Measurements from ENCODE around the gene OR10G3.
A peak's percentile ranks its signal among the peaks of the same experiment; 100 is the strongest.

OR10G3 gene

GRCh38 chr14:21543963-21544362 is 35.9 kb downstream of the OR10G3 start:
- H3K4me3 ChIP-seq (ENCODE audit: low read length): no peak overlapping the region
- TF ChIP-seq, protein P1, sequence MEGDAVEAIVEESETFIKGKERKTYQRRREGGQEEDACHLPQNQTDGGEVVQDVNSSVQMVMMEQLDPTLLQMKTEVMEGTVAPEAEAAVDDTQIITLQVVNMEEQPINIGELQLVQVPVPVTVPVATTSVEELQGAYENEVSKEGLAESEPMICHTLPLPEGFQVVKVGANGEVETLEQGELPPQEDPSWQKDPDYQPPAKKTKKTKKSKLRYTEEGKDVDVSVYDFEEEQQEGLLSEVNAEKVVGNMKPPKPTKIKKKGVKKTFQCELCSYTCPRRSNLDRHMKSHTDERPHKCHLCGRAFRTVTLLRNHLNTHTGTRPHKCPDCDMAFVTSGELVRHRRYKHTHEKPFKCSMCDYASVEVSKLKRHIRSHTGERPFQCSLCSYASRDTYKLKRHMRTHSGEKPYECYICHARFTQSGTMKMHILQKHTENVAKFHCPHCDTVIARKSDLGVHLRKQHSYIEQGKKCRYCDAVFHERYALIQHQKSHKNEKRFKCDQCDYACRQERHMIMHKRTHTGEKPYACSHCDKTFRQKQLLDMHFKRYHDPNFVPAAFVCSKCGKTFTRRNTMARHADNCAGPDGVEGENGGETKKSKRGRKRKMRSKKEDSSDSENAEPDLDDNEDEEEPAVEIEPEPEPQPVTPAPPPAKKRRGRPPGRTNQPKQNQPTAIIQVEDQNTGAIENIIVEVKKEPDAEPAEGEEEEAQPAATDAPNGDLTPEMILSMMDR (IDR thresholded peaks at IDR 0.05; ENCODE audit: insufficient read depth, low read depth, low read length, missing control alignments): no peak
- no peak for DNase-seq (ENCODE audit: low read depth)

DNA sequence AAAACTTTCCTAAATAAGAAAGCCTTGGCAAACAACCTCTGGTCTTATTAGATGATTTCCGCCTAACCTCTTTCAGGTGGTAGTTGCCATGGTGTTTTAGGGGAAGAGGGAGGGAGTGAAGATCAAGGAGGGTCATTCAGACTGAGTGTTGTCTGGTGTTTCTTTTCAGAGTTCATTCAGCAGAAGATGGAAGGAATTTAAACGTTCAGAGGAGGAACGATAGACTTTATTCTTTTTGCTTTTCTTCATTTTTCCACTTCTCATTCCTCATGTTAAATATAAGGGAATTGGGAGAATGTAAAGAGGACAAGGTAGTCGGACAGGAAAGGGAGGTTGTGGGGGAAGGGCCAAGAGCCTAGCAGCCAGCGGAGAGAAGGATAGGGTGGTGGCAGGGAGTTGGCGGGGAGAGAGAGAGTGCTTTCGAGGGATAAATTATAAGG is 36.3 kb downstream of the OR10G3 start:
- TF ChIP-seq, protein P1 (IDR thresholded peaks at IDR 0.05; ENCODE audit: insufficient read depth, low read depth, low read length, missing control alignments): no peak
- H3K4me3 ChIP-seq (ENCODE audit: low read length): no peak overlapping the region
- DNase-seq (ENCODE audit: low read depth): peak; percentile 25

DNA sequence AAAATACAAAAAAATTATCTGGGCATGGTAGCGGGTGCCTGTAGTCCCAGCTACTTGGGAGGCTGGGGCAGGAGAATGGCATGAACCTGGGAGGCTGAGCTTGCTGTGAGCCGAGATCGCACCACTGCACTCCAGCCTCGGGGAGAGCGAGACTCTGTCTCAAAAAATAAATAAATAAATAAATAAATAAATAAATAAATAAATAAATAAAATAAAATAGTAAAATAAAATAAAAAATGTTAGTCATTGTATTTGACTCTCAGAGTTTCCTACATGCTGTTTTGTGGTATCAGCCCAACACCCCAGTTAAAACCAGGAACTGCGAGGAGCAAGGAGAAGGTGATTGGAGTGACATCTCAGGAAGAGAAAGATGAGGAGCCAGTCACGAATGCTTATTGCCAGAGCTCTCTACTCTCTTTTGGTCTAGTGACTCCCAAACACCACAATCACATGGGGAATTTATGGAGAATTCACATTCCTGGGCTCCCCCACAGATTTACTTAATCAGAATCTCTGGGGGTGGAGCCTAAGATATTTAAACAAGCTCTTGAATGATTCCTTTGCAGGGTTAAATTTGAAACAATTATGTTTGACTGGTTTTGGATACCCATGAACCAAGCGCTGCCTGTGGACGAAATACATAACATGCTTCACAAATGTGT is 38.3 kb downstream of the OR10G3 start:
- DNase-seq (ENCODE audit: low read depth): no peak
- TF ChIP-seq, protein P1 (IDR thresholded peaks at IDR 0.05; ENCODE audit: insufficient read depth, low read depth, low read length, missing control alignments): no peak
- H3K4me3 ChIP-seq (ENCODE audit: low read length): no peak overlapping the region

DNA sequence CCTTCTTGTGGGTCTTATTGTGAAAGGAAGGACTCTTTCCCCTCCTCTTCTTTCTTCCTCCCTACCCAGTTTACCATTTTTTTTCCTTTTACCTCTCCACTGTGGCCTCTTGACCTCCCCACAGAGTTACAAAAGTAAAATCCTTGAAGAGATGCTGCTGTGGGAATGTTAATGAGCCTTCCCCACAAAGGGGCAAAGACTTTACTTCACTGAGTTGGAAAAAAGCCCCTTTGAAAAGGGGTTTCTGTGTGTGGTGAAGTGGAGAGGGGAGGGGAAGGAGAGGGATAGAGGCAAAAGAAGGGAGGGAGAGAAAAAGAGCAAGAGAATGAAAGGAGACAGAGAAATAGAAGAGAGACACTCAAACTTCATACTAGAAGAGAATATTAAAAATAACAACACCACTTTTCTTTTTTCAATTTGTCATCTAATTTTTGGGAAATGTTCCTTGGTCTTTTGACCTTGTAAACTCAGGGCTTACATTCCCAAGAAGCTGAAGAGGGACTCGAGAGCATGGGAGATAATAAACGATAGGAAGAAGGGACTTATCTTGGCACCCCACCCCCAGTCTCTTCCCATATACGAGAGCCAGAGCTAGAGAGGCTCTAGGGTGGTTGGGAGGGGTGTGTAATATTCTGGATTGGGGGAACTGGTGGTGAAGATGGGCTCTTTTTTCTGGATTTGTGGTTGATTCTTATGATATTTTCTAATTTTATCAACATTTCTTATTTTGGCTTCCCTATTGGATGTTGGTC is 40.5 kb downstream of the OR10G3 start:
- TF ChIP-seq, protein P1 (IDR thresholded peaks at IDR 0.05; ENCODE audit: insufficient read depth, low read depth, low read length, missing control alignments): no peak
- no peak for DNase-seq (ENCODE audit: low read depth)
- no peak overlapping the region for H3K4me3 ChIP-seq (ENCODE audit: low read length)

DNA sequence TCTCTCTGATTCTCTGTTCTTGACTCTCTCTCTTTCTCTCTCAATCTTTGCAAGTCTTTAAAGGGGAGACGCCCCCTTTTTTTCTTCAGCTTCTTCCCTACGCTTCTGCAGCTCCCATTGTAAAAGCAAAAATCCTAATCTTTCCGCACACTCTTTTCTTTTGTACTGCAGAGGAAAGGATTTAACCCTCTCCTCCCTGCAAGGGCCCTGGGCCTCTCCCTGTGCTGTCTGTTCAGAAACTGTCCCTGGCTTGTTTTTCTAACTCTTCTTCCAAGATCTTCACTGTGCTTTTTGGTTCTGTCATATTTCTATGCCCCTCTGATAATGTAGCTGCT is 42.8 kb downstream of the OR10G3 start:
- DNase-seq (ENCODE audit: low read depth): no peak
- TF ChIP-seq, protein P1 (IDR thresholded peaks at IDR 0.05; ENCODE audit: insufficient read depth, low read depth, low read length, missing control alignments): no peak
- H3K4me3 ChIP-seq (ENCODE audit: low read length): no peak overlapping the region

GRCh38 chr14:21536418-21537089 is 43.3 kb downstream of the OR10G3 start:
- no peak for DNase-seq (ENCODE audit: low read depth)
- TF ChIP-seq, protein P1 (IDR thresholded peaks at IDR 0.05; ENCODE audit: insufficient read depth, low read depth, low read length, missing control alignments): no peak
- peak overlapping the region; percentile 5 for H3K4me3 ChIP-seq (ENCODE audit: low read length)

All from epithelial cell of esophagus (primary cell).